Astrocyte (in vitro differentiated cells and primary cell): Measurements from ENCODE around the gene ERC1. TPM values are rescaled to one million over a fixed set of nuclear protein-coding genes. Genes with fewer than 3 reads are reported as not detected.

Experiments
- DNase-seq: peaks from one replicate; pipeline ENCODE4 v3.0.0-alpha.2; 2010; ENCODE audit warnings: low read depth
- FAIRE-seq: peaks from 2 replicates; lab custom pipeline; 2011; peaks lifted over from hg19 to GRCh38; lab: Jason Lieb, UNC
- H2AFZ ChIP-seq: 2 replicates; pipeline ENCODE4 v1.6.0; 2012; ENCODE audit warnings: low read depth, low read length, inconsistent platforms
- H3K27ac ChIP-seq: 2 replicates; pipeline ENCODE4 v1.5.1; 2011; ENCODE audit warnings: low read depth, low read length, inconsistent platforms
- H3K27me3 ChIP-seq: 2 replicates; pipeline ENCODE4 v1.6.0; 2011; ENCODE audit warnings: low read length, inconsistent platforms; ENCODE audit not compliant: insufficient read depth
- H3K36me3 ChIP-seq: 2 replicates; pipeline ENCODE4 v1.5.1; 2011; ENCODE audit warnings: low read length, inconsistent platforms; ENCODE audit not compliant: insufficient read depth
- H3K4me1 ChIP-seq: 2 replicates; pipeline ENCODE4 v1.5.1; 2011; ENCODE audit warnings: low read length, inconsistent platforms; ENCODE audit not compliant: insufficient read depth
- H3K4me2 ChIP-seq: 2 replicates; pipeline ENCODE4 v1.6.0; 2012; ENCODE audit warnings: low read length, inconsistent platforms
- H3K4me3 ChIP-seq: 2 replicates; pipeline ENCODE4 v1.5.1; 2011; ENCODE audit warnings: low read depth, mild to moderate bottlenecking, low read length, inconsistent platforms; ENCODE audit not compliant: insufficient read depth
- H3K79me2 ChIP-seq: 2 replicates; pipeline ENCODE4 v1.6.0; 2012; ENCODE audit warnings: mild to moderate bottlenecking, low read length, inconsistent platforms; ENCODE audit not compliant: insufficient read depth
- H3K9ac ChIP-seq: 2 replicates; pipeline ENCODE4 v1.6.0; 2012; ENCODE audit warnings: mild to moderate bottlenecking, low read length, inconsistent platforms
- H3K9me3 ChIP-seq: 2 replicates; pipeline ENCODE4 v1.5.1; 2012; ENCODE audit warnings: low read depth, mild to moderate bottlenecking, low read length, inconsistent platforms; ENCODE audit not compliant: insufficient read depth
- H4K20me1 ChIP-seq: 2 replicates; pipeline ENCODE4 v1.6.0; 2012; ENCODE audit warnings: low read length, inconsistent platforms; ENCODE audit not compliant: insufficient read depth
- H3K27ac Mint-ChIP-seq: one replicate; pipeline ENCODE4 v1.8.0; 2021; ENCODE audit warnings: mild to moderate bottlenecking, mixed read lengths; ENCODE audit not compliant: unreplicated experiment
- H3K27me3 Mint-ChIP-seq: one replicate; pipeline ENCODE4 v1.8.0; 2021; ENCODE audit warnings: low read depth, mixed read lengths; ENCODE audit not compliant: unreplicated experiment
- H3K36me3 Mint-ChIP-seq: one replicate; pipeline ENCODE4 v1.8.0; 2021; ENCODE audit warnings: low read depth, mixed read lengths; ENCODE audit not compliant: unreplicated experiment
- H3K4me1 Mint-ChIP-seq: one replicate; pipeline ENCODE4 v1.8.0; 2021; ENCODE audit warnings: low read depth, mixed read lengths; ENCODE audit not compliant: unreplicated experiment
- H3K4me3 Mint-ChIP-seq: one replicate; pipeline ENCODE4 v1.8.0; 2021; ENCODE audit warnings: mild to moderate bottlenecking, moderate library complexity, mixed read lengths; ENCODE audit not compliant: unreplicated experiment
- H3K9me3 Mint-ChIP-seq: one replicate; pipeline ENCODE4 v1.8.0; 2021; ENCODE audit warnings: mild to moderate bottlenecking, mixed read lengths; ENCODE audit not compliant: unreplicated experiment
- EZH2 ChIP-seq: IDR thresholded peaks from 2 replicates; pipeline ENCODE4 v1.6.1; 2012; ENCODE audit warnings: mild to moderate bottlenecking, low read length, inconsistent platforms; ENCODE audit not compliant: insufficient read depth
- total RNA-seq: library from RNA; stranded (reverse); gene quantifications from 2 replicates; pipeline ENCODE4 v1.2.1, GENCODE V29; 2021
- TF ChIP-seq, protein P1 (sequence below): IDR thresholded peaks from 2 replicates; pipeline ENCODE4 v1.5.1; 2011; ENCODE audit warnings: low read depth, mild to moderate bottlenecking, inconsistent platforms, low read length, moderate library complexity; ENCODE audit not compliant: insufficient read depth

ERC1 gene
- total RNA-seq, 1 donor from 2014 or later: 67.1 TPM

DNA sequence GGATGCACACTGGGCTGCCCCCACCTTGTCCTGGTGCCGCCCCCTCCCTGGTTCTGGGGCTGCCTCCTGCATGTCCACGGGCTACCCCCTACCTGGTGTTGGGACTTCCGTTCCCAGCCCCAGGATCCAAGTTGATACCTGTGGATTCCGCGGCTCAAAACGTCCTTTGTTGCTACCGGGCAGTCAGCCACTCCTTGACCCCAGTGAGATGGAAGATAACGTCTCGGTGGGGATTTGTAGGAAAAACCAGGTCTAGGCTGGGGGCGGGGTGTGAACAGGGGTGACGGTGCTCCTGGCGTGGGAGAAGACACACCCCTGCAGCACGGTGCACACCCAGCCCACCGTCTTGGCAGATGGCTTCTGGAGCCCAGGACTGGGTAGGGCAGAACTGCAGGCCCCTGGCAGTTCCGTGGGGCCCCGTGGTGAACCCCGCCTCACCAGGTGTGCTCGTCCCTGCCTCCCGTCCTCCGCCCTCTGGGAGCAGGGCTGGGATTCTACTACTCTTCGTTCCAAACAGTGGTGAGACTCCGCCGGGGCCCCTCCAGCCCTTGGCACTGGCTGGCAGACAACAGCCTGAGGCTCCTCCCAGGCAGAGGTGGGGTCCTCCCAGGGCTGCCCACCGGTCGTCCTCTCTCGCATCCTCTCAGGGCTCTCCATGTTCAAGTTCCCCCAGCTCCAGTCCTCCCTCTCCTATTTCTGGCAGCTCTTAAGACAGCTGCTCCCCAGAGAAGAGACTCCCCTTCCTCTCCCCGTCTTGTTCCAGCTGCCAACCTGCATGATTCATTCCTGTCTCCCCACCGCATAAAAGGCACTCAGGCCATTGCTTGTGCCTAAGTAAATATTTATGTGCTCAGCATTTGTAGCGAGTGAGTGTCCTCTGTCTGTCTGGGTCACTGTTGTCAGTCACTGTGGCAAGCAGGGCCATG lies 527.8 kb downstream of the ERC1 start:
- FAIRE-seq (peak; percentile 79), DNase-seq (peak; percentile 91)
- H3K27me3 ChIP-seq: peaks cover 2% of the 10 kb centered on the region
- H3K27ac Mint-ChIP-seq: peak overlapping the region; percentile 67
- peaks cover 27% of the 10 kb centered on the region for H3K4me1 ChIP-seq
- no peaks in the 10 kb centered on the region for H3K36me3 Mint-ChIP-seq
- no peaks in the 10 kb centered on the region for H3K79me2 ChIP-seq
- H3K27me3 Mint-ChIP-seq: no peaks in the 10 kb centered on the region
- H2AFZ ChIP-seq: no peak overlapping the region
- peak overlapping the region; percentile 73 for H3K4me2 ChIP-seq
- H3K9me3 ChIP-seq: peaks cover 3% of the 10 kb centered on the region
- H3K27ac ChIP-seq: no peak overlapping the region
- peak overlapping the region; percentile 4 for H3K4me3 Mint-ChIP-seq
- peak overlapping the region; percentile 41 for H3K9ac ChIP-seq
- H3K4me3 ChIP-seq: no peak overlapping the region
- no peaks in the 10 kb centered on the region for H3K9me3 Mint-ChIP-seq
- no peak for TF ChIP-seq EZH2
- TF ChIP-seq, protein P1, sequence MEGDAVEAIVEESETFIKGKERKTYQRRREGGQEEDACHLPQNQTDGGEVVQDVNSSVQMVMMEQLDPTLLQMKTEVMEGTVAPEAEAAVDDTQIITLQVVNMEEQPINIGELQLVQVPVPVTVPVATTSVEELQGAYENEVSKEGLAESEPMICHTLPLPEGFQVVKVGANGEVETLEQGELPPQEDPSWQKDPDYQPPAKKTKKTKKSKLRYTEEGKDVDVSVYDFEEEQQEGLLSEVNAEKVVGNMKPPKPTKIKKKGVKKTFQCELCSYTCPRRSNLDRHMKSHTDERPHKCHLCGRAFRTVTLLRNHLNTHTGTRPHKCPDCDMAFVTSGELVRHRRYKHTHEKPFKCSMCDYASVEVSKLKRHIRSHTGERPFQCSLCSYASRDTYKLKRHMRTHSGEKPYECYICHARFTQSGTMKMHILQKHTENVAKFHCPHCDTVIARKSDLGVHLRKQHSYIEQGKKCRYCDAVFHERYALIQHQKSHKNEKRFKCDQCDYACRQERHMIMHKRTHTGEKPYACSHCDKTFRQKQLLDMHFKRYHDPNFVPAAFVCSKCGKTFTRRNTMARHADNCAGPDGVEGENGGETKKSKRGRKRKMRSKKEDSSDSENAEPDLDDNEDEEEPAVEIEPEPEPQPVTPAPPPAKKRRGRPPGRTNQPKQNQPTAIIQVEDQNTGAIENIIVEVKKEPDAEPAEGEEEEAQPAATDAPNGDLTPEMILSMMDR: no peak
- no peaks in the 10 kb centered on the region for H3K36me3 ChIP-seq
- peaks cover 35% of the 10 kb centered on the region for H3K4me1 Mint-ChIP-seq
- no peaks in the 10 kb centered on the region for H4K20me1 ChIP-seq

DNA sequence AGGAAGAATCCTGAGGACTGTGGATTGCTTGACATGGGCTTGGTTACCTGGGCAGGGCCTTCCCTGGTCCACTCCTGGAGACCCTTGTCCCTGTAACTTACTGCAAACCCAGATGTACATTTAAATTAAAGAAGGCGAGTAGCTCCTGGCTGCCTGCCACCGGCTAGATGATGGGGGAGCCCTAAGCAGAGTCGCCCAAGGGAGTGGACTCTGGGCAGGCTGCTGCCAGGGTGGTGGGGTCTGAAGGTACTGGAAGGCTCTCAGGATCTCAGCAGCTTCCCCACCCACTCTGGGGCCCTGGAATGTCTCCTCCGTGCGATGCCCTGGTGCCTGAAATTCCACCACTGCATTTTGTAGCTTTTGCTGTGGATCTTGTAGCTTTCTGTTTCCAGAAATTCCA lies 528.6 kb downstream of the ERC1 start:
- Histone ChIP-seq H3K4me2 (peak overlapping the region; percentile 73), H3K36me3 (no peaks in the 10 kb centered on the region), H3K27me3 (peaks cover 2% of the 10 kb centered on the region), H3K4me3 (no peak overlapping the region), H3K9ac (peak overlapping the region; percentile 41), H2AFZ (no peak overlapping the region), H3K9me3 (peaks cover 3% of the 10 kb centered on the region), H4K20me1 (no peaks in the 10 kb centered on the region), H3K79me2 (no peaks in the 10 kb centered on the region), H3K4me1 (peaks cover 27% of the 10 kb centered on the region), H3K27ac (peak overlapping the region; percentile 6)
- Mint-ChIP-seq H3K9me3 (no peaks in the 10 kb centered on the region), H3K27ac (peak overlapping the region; percentile 67), H3K4me3 (no peak overlapping the region), H3K4me1 (peaks cover 37% of the 10 kb centered on the region), H3K36me3 (no peaks in the 10 kb centered on the region), H3K27me3 (no peaks in the 10 kb centered on the region)
- no peak for FAIRE-seq
- DNase-seq: no peak
- TF ChIP-seq EZH2: no peak
- TF ChIP-seq, protein P1: no peak

DNA sequence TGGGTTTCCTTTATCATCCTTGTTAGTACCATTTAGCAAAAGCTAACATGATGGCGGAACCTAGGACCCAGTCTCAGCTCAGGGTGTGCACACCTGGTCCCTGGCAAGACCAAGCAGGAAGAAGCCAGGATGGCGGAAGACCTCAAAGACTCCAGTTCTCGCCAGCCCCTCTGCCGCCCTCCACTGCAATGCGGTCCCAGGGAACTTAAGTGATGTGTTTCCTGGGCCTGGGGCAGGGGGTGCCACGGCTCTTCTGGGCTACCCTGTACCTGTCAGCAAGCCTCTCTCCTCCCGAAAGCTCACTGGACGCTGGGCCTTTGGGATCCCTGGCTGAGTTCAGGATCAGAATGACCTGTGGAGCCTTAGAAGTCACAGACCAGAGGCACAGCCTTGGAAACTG lies 532.0 kb downstream of the ERC1 start:
- FAIRE-seq: no peak
- no peak overlapping the region for H3K27ac Mint-ChIP-seq
- DNase-seq: no peak
- H3K9me3 ChIP-seq: no peaks in the 10 kb centered on the region
- no peaks in the 10 kb centered on the region for H3K36me3 ChIP-seq
- peaks cover 2% of the 10 kb centered on the region for H3K27me3 ChIP-seq
- H4K20me1 ChIP-seq: no peaks in the 10 kb centered on the region
- H3K4me3 Mint-ChIP-seq: no peak overlapping the region
- H3K4me3 ChIP-seq: no peak overlapping the region
- H3K9ac ChIP-seq: no peak overlapping the region
- peaks cover 33% of the 10 kb centered on the region for H3K4me1 ChIP-seq
- no peak overlapping the region for H3K27ac ChIP-seq
- no peak overlapping the region for H3K4me2 ChIP-seq
- no peaks in the 10 kb centered on the region for H3K79me2 ChIP-seq
- TF ChIP-seq, protein P1: no peak
- TF ChIP-seq EZH2: no peak
- peaks cover 48% of the 10 kb centered on the region for H3K4me1 Mint-ChIP-seq
- H2AFZ ChIP-seq: no peak overlapping the region
- H3K9me3 Mint-ChIP-seq: no peaks in the 10 kb centered on the region
- H3K36me3 Mint-ChIP-seq: no peaks in the 10 kb centered on the region
- H3K27me3 Mint-ChIP-seq: no peaks in the 10 kb centered on the region
